Muscle of back (tissue), 13 donors: ENCODE measurements around the gene SPANXB1. TPM values are rescaled to one million over a fixed set of nuclear protein-coding genes. Genes with fewer than 3 reads are reported as not detected.
A peak's percentile ranks its signal among the peaks of the same experiment; 100 is the strongest.
"Not testable (repeated sequence)": the region's sequence is repeated elsewhere in the genome, so short reads cannot be mapped to it uniquely, and the experiment has no call there.

ENCODE experiments used
- DNase-seq, 3 donors: peaks; one replicate each; pipeline versions ENCODE4 v3.0.0 to v3.0.0-alpha.2; 2013
- long read RNA-seq, 9 donors: transcript quantifications; one replicate each; lab custom pipeline, GENCODE V29; 2026
- polyA plus RNA-seq, 10 donors: library from polyadenylated mRNA; unstranded; fragments of 120-200 nt; gene quantifications; one replicate each; pipeline ENCODE4 v1.2.1, GENCODE V29; 2013; ENCODE audit not compliant: insufficient read length in 10 of 10

The SPANXB1 gene, protein sequence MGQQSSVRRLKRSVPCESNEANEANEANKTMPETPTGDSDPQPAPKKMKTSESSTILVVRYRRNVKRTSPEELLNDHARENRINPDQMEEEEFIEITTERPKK
- polyA plus RNA-seq, result not detected
- long read RNA-seq, donor 1, result 0 reads
- long read RNA-seq, donor 2, result 0 reads
- long read RNA-seq, donor 3, result 0 reads
- long read RNA-seq, donor 4, result 0 reads
- long read RNA-seq, donor 5, result 0 reads
- long read RNA-seq, donor 6, result 0 reads
- long read RNA-seq, donor 7, result 0 reads
- long read RNA-seq, donor 8, result 0 reads
- long read RNA-seq, donor 9, result 0 reads

GRCh38 chrX:141002568-141002967 lies at the start of gene SPANXB1:
Gene SPANXB1 (plus strand): TSS chrX:141002594. CDS start chrX:141002694, 100 bp downstream.
- not testable (repeated sequence) for DNase-seq

GRCh38 chrX:140967036-140967435 lies 35.4 kb upstream of the SPANXB1 start:
- DNase-seq, result no peak

DNA sequence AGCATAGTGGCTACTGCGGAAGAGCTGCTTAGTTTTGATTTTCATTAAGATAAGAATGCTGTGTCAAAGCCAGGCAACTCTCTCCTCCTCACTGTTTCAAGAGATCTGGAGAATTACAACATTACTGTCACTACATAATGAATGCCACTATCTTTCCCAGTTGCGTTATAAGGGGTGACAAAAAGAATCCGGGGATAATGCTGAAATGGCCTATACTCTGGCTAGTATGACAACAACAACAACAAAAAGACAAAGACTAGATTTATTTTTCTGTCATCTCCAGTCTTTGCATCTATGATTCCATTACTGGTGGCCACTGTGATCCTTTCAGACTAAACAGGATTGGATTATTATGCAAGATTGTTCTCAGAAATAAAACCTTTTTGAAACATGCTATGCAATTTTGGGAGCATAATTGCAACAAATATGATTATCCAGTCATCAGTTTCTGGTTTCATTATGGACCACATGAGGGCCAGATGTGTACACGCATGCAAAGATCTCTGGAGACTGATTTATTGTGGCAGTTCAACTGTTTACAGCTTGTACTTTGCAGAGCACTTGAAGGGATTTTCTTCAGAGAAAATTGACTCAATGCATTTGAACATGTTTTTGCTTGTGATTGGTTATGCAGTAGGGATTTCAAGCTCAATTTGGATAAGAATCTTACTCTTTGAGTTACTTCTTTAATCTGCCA lies 31.1 kb upstream of the SPANXB1 start:
- peak in 1 of 3 donors; percentile 6 for DNase-seq

DNA sequence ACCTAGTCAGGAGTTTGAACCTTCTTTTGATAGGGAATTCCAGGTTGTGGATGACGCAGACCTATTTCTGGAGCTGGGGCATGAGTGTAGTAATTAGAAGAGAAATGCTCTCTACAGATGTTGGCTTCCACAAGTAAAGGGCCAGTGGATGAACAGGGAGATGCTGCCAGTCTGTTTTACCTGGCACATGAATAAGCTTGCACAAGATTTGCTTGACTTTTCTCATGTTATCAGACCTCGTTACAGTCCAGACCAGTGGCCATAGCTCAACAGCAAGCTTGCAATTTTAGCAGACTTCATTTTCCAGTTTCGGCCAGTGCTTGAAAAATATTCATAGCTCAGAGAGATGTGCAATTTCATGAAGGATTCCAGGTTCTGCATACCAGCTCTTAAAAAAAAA lies 26.9 kb upstream of the SPANXB1 start:
- no peak for DNase-seq

- DNase-seq, result no peak
These were observed 22.1 kb upstream of the SPANXB1 start for GRCh38 chrX:140980271-140980670.

DNA sequence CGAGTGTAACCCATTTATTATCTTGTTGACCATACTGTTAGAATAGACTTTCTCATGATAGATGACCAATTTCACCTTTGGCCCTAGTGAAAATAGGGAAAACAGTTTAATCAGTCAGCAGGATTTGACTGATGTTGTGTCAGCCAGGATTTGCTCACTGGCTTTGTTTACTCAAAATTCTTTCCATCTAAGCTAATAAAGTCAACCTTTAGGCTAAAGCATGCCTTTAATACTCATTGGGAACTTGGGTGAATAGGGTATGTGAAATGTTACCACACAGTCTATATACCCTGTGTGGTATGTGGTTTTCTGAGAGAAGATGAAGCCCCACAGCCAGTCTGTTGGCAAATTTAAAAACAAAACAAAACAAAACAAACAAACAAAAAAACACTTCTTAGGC lies 18.7 kb upstream of the SPANXB1 start:
- DNase-seq, result no peak

DNA sequence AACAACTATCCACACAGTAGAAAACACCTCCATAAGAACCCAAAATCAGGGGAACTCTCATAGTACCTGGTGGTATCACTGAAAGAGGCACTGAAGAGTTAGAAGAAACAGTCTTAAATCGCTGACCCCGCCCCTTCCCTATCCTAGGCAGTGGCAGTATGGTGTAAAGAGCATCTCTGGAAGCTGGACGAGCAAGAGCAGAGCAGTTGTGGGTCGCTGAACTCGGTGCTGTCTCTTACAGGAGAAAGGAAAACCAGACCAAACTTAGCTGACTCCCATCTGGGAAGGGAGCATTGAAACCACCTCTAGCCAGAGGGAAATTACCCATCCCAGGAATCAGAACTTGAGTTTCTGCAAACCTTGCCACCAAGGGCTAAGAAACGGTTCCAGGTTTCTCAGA lies 2.8 kb downstream of the SPANXB1 start:
- DNase-seq, result not testable (repeated sequence)

DNA sequence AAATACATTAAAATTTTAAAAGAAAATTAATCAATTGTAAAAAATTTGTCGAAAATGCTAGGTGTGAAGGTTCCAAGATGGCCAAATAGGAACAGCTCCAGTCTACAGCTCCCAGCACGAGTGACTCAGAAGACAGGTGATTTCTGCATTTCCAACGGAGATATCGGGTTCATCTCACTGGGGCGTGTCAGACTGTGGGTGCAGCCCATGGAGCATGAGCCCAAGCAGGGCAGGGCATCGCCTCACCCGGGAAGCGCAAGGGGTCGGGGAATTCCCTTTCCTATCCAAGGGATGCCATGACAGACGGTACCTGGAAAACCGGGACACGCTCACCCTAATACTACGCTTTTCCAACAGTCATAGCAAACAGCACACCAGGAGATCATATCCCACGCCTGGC lies 41.9 kb downstream of the SPANXB1 start:
- not testable (repeated sequence) for DNase-seq

DNA sequence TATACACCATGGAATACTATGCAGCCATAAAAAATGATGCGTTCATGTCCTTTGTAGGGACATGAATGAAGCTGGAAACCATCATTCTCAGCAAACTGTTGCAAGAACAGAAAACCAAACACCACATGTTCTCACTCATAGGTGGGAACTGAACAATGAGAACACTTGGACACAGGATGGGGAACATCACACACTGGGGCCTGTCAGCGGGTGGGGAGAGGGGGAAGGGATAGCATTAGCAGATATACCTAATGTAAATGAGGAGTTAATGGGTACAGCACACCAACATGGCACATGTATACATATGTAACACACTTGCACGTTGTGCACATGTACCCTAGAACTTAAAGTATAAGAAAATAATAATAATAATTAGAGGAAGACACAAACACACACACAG lies 47.5 kb downstream of the SPANXB1 start:
- not testable (repeated sequence) for DNase-seq

DNA sequence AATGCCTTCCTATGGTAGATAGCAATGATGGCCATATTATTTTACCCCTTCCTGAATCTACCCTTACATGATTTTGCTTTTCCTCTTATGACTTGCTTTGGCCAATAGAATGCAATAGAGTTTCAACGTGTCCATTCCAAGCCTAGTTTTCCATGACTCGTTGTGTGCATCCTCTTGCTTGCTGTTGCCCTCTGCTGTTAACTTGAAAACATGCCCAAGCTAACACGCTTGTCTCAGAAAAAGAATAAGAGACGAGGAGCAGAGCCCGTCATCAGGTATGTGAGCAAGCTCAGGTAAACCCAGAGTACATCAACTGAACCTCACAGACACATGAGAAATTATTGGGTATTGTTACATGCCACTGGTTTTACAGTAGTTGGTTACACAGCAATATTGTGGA lies 49.7 kb downstream of the SPANXB1 start:
- not testable (repeated sequence) for DNase-seq

Other genes starting within 250 kb of the SPANXB1 start
- gene LDOC1, start 174.5 kb downstream of the SPANXB1 start, polyA plus RNA-seq, result 10 to 100 TPM; 32.2 to 47.4 (median 40.5) TPM
- gene SPANXC, start 239.9 kb downstream of the SPANXB1 start, polyA plus RNA-seq, result not detected